Body of pancreas (tissue), 4 donors: Measurements from ENCODE around the gene CD180. TPM values are rescaled to one million over a fixed set of nuclear protein-coding genes. Genes with fewer than 3 reads are reported as not detected.
A peak's percentile ranks its signal among the peaks of the same experiment; 100 is the strongest.

Experiments
- ATAC-seq: fragments of 150-250 bp; one replicate; pipeline ENCODE4 v1.9.1; 2016
- DNase-seq, 4 donors: peaks; one replicate each; pipeline ENCODE4 v3.0.0-alpha.2; 2019
- H3K27ac ChIP-seq, 4 donors: fragments of 200-600 bp; sonication (generic); 1 replicate in 3 of 4; 2 replicates in 1 of 4; pipeline versions ENCODE4 v1.5.1 to v1.6.1; 2016 to 2019; ENCODE audit warnings: mild to moderate bottlenecking in 1 of 4, mixed read lengths in 1 of 4, moderate library complexity in 1 of 4
- H3K27me3 ChIP-seq, 2 donors: fragments of 200-600 bp; sonication (generic); one replicate each; pipeline ENCODE4 v1.6.0; 2016; ENCODE audit warnings: mild to moderate bottlenecking in 1 of 2
- H3K36me3 ChIP-seq, 2 donors: fragments of 200-600 bp; sonication (generic); replicated peaks in 1 of 2; 2 replicates each; pipeline ENCODE4 v1.5.1; 2016; ENCODE audit warnings: low read depth in 2 of 2; ENCODE audit not compliant: insufficient read depth in 1 of 2
- H3K4me1 ChIP-seq: fragments of 200-600 bp; sonication (generic); one replicate; pipeline ENCODE4 v1.6.0; 2016
- H3K4me3 ChIP-seq, 2 donors: fragments of 200-600 bp; sonication (generic); 1 replicate in 1 of 2; 2 replicates in 1 of 2; pipeline ENCODE4 v1.5.1; 2016 to 2019
- H3K9me3 ChIP-seq, 3 donors: fragments of 200-600 bp; sonication (generic); 1 replicate in 2 of 3; 2 replicates in 1 of 3; pipeline ENCODE4 v1.5.1; 2016
- CTCF ChIP-seq, 7 experiments: fragments of 450-650 bp in 4 of 7; fragments of 200-600 bp in 3 of 7; sonication (generic) in 3 of 7; IDR thresholded peaks; one replicate each; pipeline ENCODE4 v1.5.1; 2016 to 2019; ENCODE audit warnings: antibody characterized with exemption in 7 of 7
- POLR2A ChIP-seq, 3 donors: fragments of 450-650 bp; IDR thresholded peaks; one replicate each; pipeline ENCODE4 v1.6.1; 2016; ENCODE audit warnings: antibody characterized with exemption in 3 of 3, mild to moderate bottlenecking in 2 of 3
- WGBS, 2 donors: methylation state at CpG; one replicate each; pipeline ENCODE4 v1.1.5; 2017; 5-methylcytosine and 5-hydroxymethylcytosine counted together
- intact Hi-C: fragments of 100-400 bp; cut with DNase I; formaldehyde crosslinking; loops from one replicate; pipeline ENCODE4 v1.15.1; 2023
- total RNA-seq, 2 donors: library from RNA; depleted of rRNA; stranded (reverse); fragments of >200 nt; gene quantifications; one replicate each; pipeline ENCODE4 v1.1.0, GENCODE V29; 2016

Gene CD180
- total RNA-seq, 2 donors from 2014 or later = 0.26 TPM; not detected in 1

- H3K36me3 ChIP-seq = no peaks in the 10 kb centered on the region
- H3K4me3 ChIP-seq = no peak overlapping the region
- H3K4me1 ChIP-seq = peaks cover 16% of the 10 kb centered on the region
- TF ChIP-seq CTCF (IDR thresholded peaks at IDR 0.05) = no peak
- TF ChIP-seq POLR2A (IDR thresholded peaks at IDR 0.05) = no peak
- H3K27me3 ChIP-seq = no peaks in the 10 kb centered on the region
- DNase-seq = no peak
- no peak overlapping the region for H3K27ac ChIP-seq
- intact Hi-C loops = no loop called here
- H3K9me3 ChIP-seq = no peaks in the 10 kb centered on the region
- WGBS, 2 donors = 76 to 84% methylated on average over 8 of the region's 8 CpGs
- no peak for ATAC-seq
Measured at GRCh38 chr5:67238191-67238590, 41.6 kb upstream of the CD180 start.

GRCh38 chr5:67235399-67236110 is 39.0 kb upstream of the CD180 start:
- DNase-seq (peak in 2 of 4 donors; percentile 22 to 26), ATAC-seq (peak; percentile 76)
- WGBS, 2 donors = 56 to 58% methylated on average over 12 of the region's 12 CpGs
- Histone ChIP-seq H3K27me3 (no peaks in the 10 kb centered on the region), H3K4me1 (peaks cover 16% of the 10 kb centered on the region), H3K36me3 (no peaks in the 10 kb centered on the region), H3K9me3 (no peaks in the 10 kb centered on the region), H3K27ac (peak overlapping the region in 3 of 4 donors; percentile 47 to 73 (median 67)), H3K4me3 (no peak overlapping the region)
- intact Hi-C loops = no loop called here
- TF ChIP-seq POLR2A (IDR thresholded peaks at IDR 0.05) = no peak
- TF ChIP-seq CTCF (IDR thresholded peaks at IDR 0.05) = no peak

GRCh38 chr5:67234671-67235176 is 38.1 kb upstream of the CD180 start:
- WGBS, 2 donors = 26 to 37% methylated on average over 10 of the region's 10 CpGs
- Histone ChIP-seq H3K36me3 (no peaks in the 10 kb centered on the region), H3K27me3 (no peaks in the 10 kb centered on the region), H3K4me3 (no peak overlapping the region), H3K9me3 (no peaks in the 10 kb centered on the region), H3K4me1 (peaks cover 16% of the 10 kb centered on the region), H3K27ac (peak overlapping the region in 3 of 4 donors; percentile 47 to 73 (median 67))
- intact Hi-C loops = no loop called here
- TF ChIP-seq POLR2A (IDR thresholded peaks at IDR 0.05) = no peak
- TF ChIP-seq CTCF (IDR thresholded peaks at IDR 0.05) = no peak
- ATAC-seq (peak; percentile 69), DNase-seq (peak in 1 of 4 donors; percentile 49)

GRCh38 chr5:67233075-67233474 is 36.5 kb upstream of the CD180 start:
- no peak for TF ChIP-seq CTCF (IDR thresholded peaks at IDR 0.05)
- no peak for TF ChIP-seq POLR2A (IDR thresholded peaks at IDR 0.05)
- H3K27me3 ChIP-seq = no peaks in the 10 kb centered on the region
- H3K9me3 ChIP-seq = no peaks in the 10 kb centered on the region
- ATAC-seq (no peak), DNase-seq (no peak)
- no peak overlapping the region for H3K4me3 ChIP-seq
- H3K4me1 ChIP-seq = peaks cover 16% of the 10 kb centered on the region
- no peak overlapping the region for H3K27ac ChIP-seq
- WGBS, 2 donors = 70 to 71% methylated on average over 9 of the region's 9 CpGs
- H3K36me3 ChIP-seq = no peaks in the 10 kb centered on the region
- intact Hi-C loops = no loop called here

GRCh38 chr5:67223211-67223610 is 26.6 kb upstream of the CD180 start:
- Histone ChIP-seq H3K27ac (no peak overlapping the region), H3K36me3 (no peaks in the 10 kb centered on the region), H3K4me1 (no peaks in the 10 kb centered on the region), H3K9me3 (no peaks in the 10 kb centered on the region), H3K4me3 (no peak overlapping the region), H3K27me3 (no peaks in the 10 kb centered on the region)
- WGBS, 2 donors = 69 to 76% methylated on average over 3 of the region's 3 CpGs
- no peak for DNase-seq
- ATAC-seq = no peak
- TF ChIP-seq CTCF (IDR thresholded peaks at IDR 0.05) = no peak
- no peak for TF ChIP-seq POLR2A (IDR thresholded peaks at IDR 0.05)
- intact Hi-C loops = no loop called here
